Measurements from ENCODE around the gene CCDC184.

CCDC184 gene

GRCh38 chr12:48164451-48164850 is 19.0 kb upstream of the CCDC184 start:
- no peak for TF ChIP-seq GATA1 (IDR thresholded peaks at IDR 0.05; ENCODE audit: low read depth, low read length)
- TF ChIP-seq POLR2A (IDR thresholded peaks at IDR 0.05; ENCODE audit: low read length) = no peak
- DNase-seq = no peak

- peak; percentile 79 to 89 for DNase-seq
- TF ChIP-seq POLR2A (IDR thresholded peaks at IDR 0.05; ENCODE audit: low read length) = no peak
- no peak for TF ChIP-seq GATA1 (IDR thresholded peaks at IDR 0.05; ENCODE audit: low read depth, low read length)
Measured at GRCh38 chr12:48165089-48165981, 18.1 kb upstream of the CCDC184 start.

GRCh38 chr12:48169011-48169410 is 14.4 kb upstream of the CCDC184 start:
- TF ChIP-seq POLR2A (IDR thresholded peaks at IDR 0.05; ENCODE audit: low read length) (no peak), GATA1 (IDR thresholded peaks at IDR 0.05; ENCODE audit: low read depth, low read length) (no peak)
- DNase-seq = no peak

- DNase-seq = peak; percentile 14 to 58
- TF ChIP-seq GATA1 (IDR thresholded peaks at IDR 0.05; ENCODE audit: low read depth, low read length) = no peak
- TF ChIP-seq POLR2A (IDR thresholded peaks at IDR 0.05; ENCODE audit: low read length) = no peak
Measured at GRCh38 chr12:48175613-48176416, 7.6 kb upstream of the CCDC184 start.

GRCh38 chr12:48176417-48176751 is 7.1 kb upstream of the CCDC184 start:
- TF ChIP-seq POLR2A (IDR thresholded peaks at IDR 0.05; ENCODE audit: low read length) = no peak
- TF ChIP-seq GATA1 (IDR thresholded peaks at IDR 0.05; ENCODE audit: low read depth, low read length) = no peak
- DNase-seq = no peak

GRCh38 chr12:48177982-48178381 is 5.5 kb upstream of the CCDC184 start:
- TF ChIP-seq POLR2A (IDR thresholded peaks at IDR 0.05; ENCODE audit: low read length) (no peak), GATA1 (IDR thresholded peaks at IDR 0.05; ENCODE audit: low read depth, low read length) (no peak)
- no peak for DNase-seq

- DNase-seq = no peak
- no peak for TF ChIP-seq POLR2A (IDR thresholded peaks at IDR 0.05; ENCODE audit: low read length)
- TF ChIP-seq GATA1 (IDR thresholded peaks at IDR 0.05; ENCODE audit: low read depth, low read length) = no peak
Measured at GRCh38 chr12:48179466-48179865, 4.0 kb upstream of the CCDC184 start.

- DNase-seq = no peak
Measured at GRCh38 chr12:48180424-48180823, 3.0 kb upstream of the CCDC184 start.

GRCh38 chr12:48180857-48181495 is 2.5 kb upstream of the CCDC184 start:
- TF ChIP-seq POLR2A (IDR thresholded peaks at IDR 0.05; ENCODE audit: low read length) (no peak), GATA1 (IDR thresholded peaks at IDR 0.05; ENCODE audit: low read depth, low read length) (no peak)
- no peak for DNase-seq

More at GRCh38 chr12:48180424-48180823, 3.0 kb upstream of the CCDC184 start:
- TF ChIP-seq GATA1 (IDR thresholded peaks at IDR 0.05; ENCODE audit: low read depth, low read length) (no peak), POLR2A (IDR thresholded peaks at IDR 0.05; ENCODE audit: low read length) (no peak)

GRCh38 chr12:48182631-48183030 is 813 bp upstream of the CCDC184 start:
- DNase-seq = no peak
- TF ChIP-seq POLR2A (IDR thresholded peaks at IDR 0.05; ENCODE audit: low read length) (no peak), GATA1 (IDR thresholded peaks at IDR 0.05; ENCODE audit: low read depth, low read length) (no peak)

- TF ChIP-seq POLR2A (IDR thresholded peaks at IDR 0.05; ENCODE audit: low read length) = no peak
- TF ChIP-seq GATA1 (IDR thresholded peaks at IDR 0.05; ENCODE audit: low read depth, low read length) = no peak
- DNase-seq = no peak
Measured at GRCh38 chr12:48183876-48184548, 568 bp downstream of the CCDC184 start.

- no peak for DNase-seq
- no peak for TF ChIP-seq POLR2A (IDR thresholded peaks at IDR 0.05; ENCODE audit: low read length)
Measured at GRCh38 chr12:48184549-48184922, 1.1 kb downstream of the CCDC184 start.

GRCh38 chr12:48185181-48185919 is 1.9 kb downstream of the CCDC184 start:
- no peak for TF ChIP-seq GATA1 (IDR thresholded peaks at IDR 0.05; ENCODE audit: low read depth, low read length)
- no peak for TF ChIP-seq POLR2A (IDR thresholded peaks at IDR 0.05; ENCODE audit: low read length)
- DNase-seq = no peak
